Measurements from ENCODE around the gene CCNJL.

CCNJL gene

GRCh38 chr5:160286947-160287346 lies 25.4 kb downstream of the CCNJL start:
- no peak overlapping the region for H3K4me3 ChIP-seq (ENCODE audit: low read depth, low read length)
- TF ChIP-seq CTCF (IDR thresholded peaks at IDR 0.05; ENCODE audit: control insufficient read depth, extremely low read depth, insufficient read depth), result no peak
- no peak for DNase-seq (ENCODE audit: low read depth)

GRCh38 chr5:160285316-160285715 lies 27.0 kb downstream of the CCNJL start:
- TF ChIP-seq CTCF (IDR thresholded peaks at IDR 0.05; ENCODE audit: control insufficient read depth, extremely low read depth, insufficient read depth), result no peak
- no peak for DNase-seq (ENCODE audit: low read depth)

GRCh38 chr5:160284291-160284873 lies 28.0 kb downstream of the CCNJL start:
- DNase-seq (ENCODE audit: low read depth), result no peak
- H3K4me3 ChIP-seq (ENCODE audit: low read depth, low read length), result no peak overlapping the region
- TF ChIP-seq CTCF (IDR thresholded peaks at IDR 0.05; ENCODE audit: control insufficient read depth, extremely low read depth, insufficient read depth), result no peak

More at GRCh38 chr5:160285316-160285715, 27.0 kb downstream of the CCNJL start:
- H3K4me3 ChIP-seq (ENCODE audit: low read depth, low read length), result no peak overlapping the region

- TF ChIP-seq CTCF (IDR thresholded peaks at IDR 0.05; ENCODE audit: control insufficient read depth, extremely low read depth, insufficient read depth), result no peak
- no peak for DNase-seq (ENCODE audit: low read depth)
- no peak overlapping the region for H3K4me3 ChIP-seq (ENCODE audit: low read depth, low read length)
Observed at GRCh38 chr5:160281275-160281674, 31.1 kb downstream of the CCNJL start.

- TF ChIP-seq CTCF (IDR thresholded peaks at IDR 0.05; ENCODE audit: control insufficient read depth, extremely low read depth, insufficient read depth), result no peak
- DNase-seq (ENCODE audit: low read depth), result no peak
- H3K4me3 ChIP-seq (ENCODE audit: low read depth, low read length), result no peak overlapping the region
Observed at GRCh38 chr5:160280384-160281095, 31.8 kb downstream of the CCNJL start.

GRCh38 chr5:160278343-160278742 lies 34.0 kb downstream of the CCNJL start:
- no peak for TF ChIP-seq CTCF (IDR thresholded peaks at IDR 0.05; ENCODE audit: control insufficient read depth, extremely low read depth, insufficient read depth)
- no peak overlapping the region for H3K4me3 ChIP-seq (ENCODE audit: low read depth, low read length)
- no peak for DNase-seq (ENCODE audit: low read depth)
